ENCODE data around the gene CFAP70. TPM values are rescaled to one million over a fixed set of nuclear protein-coding genes. Genes with fewer than 3 reads are reported as not detected.

Gene CFAP70
- polyA plus RNA-seq, 1 donor from 2014 or later = 5.8 TPM

DNA sequence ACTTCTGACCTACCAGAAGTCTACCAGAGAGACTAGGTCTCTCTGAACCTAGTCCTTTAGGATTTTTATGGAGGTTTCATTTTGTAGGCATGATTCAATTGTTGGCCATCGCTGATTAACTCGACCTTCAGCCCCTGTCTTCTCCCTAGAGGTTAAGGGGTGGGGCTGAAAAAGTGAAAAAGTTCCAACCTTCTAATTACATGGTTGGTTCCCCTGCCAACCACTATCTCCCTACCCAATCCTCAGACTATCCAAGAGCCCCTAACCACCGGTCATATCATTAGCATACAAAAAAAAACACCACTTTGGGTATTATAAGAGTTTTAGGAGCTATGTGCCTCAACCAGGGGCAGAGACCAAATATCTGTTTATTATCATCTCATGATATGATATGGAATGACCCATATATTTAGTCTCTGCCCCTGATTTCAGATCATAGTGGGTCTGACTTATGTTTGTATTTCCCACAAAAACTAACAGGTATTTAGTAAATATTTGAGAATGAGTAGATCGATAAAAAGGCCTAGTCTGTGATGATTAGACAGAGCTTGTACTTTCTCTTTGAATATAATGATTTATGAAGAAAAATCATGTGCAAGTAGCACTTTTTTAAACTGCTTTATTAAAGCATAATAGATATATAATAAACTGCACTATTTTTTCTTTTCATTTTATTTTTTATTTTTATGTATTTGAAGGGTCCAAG lies 147.4 kb downstream of the CFAP70 start:
- Histone ChIP-seq H3K36me3 (ENCODE audit: insufficient read depth, low read length) (no peaks in the 10 kb centered on the region), H3K9me2 (ENCODE audit: insufficient read depth, low read length) (no peaks in the 10 kb centered on the region), H3K4me3 (ENCODE audit: low read length) (no peak overlapping the region), H3K9me3 (ENCODE audit: low read length) (no peaks in the 10 kb centered on the region), H3K4me2 (ENCODE audit: low read length) (no peak overlapping the region), H3K27ac (ENCODE audit: low read length) (no peak overlapping the region), H3K9ac (ENCODE audit: low read length) (no peak overlapping the region), H4K20me1 (ENCODE audit: insufficient read depth) (no peaks in the 10 kb centered on the region), H3K27me3 (ENCODE audit: insufficient read depth, low read depth, low read length) (no peaks in the 10 kb centered on the region), H3F3A (ENCODE audit: insufficient read depth, low read length, poor library complexity, severe bottlenecking) (no peaks in the 10 kb centered on the region), H2AFZ (ENCODE audit: low read depth, low read length) (no peak overlapping the region), H3K79me2 (replicated peaks; ENCODE audit: insufficient read depth, low read length) (peaks cover 3% of the 10 kb centered on the region)
- no peak for TF ChIP-seq EZH2 (IDR thresholded peaks at IDR 0.05; ENCODE audit: borderline replicate concordance, insufficient read depth, low read length, poor library complexity, severe bottlenecking)
- TF ChIP-seq, protein P1, sequence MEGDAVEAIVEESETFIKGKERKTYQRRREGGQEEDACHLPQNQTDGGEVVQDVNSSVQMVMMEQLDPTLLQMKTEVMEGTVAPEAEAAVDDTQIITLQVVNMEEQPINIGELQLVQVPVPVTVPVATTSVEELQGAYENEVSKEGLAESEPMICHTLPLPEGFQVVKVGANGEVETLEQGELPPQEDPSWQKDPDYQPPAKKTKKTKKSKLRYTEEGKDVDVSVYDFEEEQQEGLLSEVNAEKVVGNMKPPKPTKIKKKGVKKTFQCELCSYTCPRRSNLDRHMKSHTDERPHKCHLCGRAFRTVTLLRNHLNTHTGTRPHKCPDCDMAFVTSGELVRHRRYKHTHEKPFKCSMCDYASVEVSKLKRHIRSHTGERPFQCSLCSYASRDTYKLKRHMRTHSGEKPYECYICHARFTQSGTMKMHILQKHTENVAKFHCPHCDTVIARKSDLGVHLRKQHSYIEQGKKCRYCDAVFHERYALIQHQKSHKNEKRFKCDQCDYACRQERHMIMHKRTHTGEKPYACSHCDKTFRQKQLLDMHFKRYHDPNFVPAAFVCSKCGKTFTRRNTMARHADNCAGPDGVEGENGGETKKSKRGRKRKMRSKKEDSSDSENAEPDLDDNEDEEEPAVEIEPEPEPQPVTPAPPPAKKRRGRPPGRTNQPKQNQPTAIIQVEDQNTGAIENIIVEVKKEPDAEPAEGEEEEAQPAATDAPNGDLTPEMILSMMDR (IDR thresholded peaks at IDR 0.05; ENCODE audit: poor library complexity, severe bottlenecking) = no peak
- no peak for TF ChIP-seq SMC3 (conservative IDR thresholded peaks at IDR 0.05; ENCODE audit: poor library complexity)
- TF ChIP-seq MXI1 (conservative IDR thresholded peaks at IDR 0.05; ENCODE audit: poor library complexity, severe bottlenecking) = no peak
- TF ChIP-seq POLR2AphosphoS5 (IDR thresholded peaks at IDR 0.05) = no peak
- TF ChIP-seq, protein P2, sequence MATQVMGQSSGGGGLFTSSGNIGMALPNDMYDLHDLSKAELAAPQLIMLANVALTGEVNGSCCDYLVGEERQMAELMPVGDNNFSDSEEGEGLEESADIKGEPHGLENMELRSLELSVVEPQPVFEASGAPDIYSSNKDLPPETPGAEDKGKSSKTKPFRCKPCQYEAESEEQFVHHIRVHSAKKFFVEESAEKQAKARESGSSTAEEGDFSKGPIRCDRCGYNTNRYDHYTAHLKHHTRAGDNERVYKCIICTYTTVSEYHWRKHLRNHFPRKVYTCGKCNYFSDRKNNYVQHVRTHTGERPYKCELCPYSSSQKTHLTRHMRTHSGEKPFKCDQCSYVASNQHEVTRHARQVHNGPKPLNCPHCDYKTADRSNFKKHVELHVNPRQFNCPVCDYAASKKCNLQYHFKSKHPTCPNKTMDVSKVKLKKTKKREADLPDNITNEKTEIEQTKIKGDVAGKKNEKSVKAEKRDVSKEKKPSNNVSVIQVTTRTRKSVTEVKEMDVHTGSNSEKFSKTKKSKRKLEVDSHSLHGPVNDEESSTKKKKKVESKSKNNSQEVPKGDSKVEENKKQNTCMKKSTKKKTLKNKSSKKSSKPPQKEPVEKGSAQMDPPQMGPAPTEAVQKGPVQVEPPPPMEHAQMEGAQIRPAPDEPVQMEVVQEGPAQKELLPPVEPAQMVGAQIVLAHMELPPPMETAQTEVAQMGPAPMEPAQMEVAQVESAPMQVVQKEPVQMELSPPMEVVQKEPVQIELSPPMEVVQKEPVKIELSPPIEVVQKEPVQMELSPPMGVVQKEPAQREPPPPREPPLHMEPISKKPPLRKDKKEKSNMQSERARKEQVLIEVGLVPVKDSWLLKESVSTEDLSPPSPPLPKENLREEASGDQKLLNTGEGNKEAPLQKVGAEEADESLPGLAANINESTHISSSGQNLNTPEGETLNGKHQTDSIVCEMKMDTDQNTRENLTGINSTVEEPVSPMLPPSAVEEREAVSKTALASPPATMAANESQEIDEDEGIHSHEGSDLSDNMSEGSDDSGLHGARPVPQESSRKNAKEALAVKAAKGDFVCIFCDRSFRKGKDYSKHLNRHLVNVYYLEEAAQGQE (IDR thresholded peaks at IDR 0.05; ENCODE audit: borderline replicate concordance) = no peak

DNA sequence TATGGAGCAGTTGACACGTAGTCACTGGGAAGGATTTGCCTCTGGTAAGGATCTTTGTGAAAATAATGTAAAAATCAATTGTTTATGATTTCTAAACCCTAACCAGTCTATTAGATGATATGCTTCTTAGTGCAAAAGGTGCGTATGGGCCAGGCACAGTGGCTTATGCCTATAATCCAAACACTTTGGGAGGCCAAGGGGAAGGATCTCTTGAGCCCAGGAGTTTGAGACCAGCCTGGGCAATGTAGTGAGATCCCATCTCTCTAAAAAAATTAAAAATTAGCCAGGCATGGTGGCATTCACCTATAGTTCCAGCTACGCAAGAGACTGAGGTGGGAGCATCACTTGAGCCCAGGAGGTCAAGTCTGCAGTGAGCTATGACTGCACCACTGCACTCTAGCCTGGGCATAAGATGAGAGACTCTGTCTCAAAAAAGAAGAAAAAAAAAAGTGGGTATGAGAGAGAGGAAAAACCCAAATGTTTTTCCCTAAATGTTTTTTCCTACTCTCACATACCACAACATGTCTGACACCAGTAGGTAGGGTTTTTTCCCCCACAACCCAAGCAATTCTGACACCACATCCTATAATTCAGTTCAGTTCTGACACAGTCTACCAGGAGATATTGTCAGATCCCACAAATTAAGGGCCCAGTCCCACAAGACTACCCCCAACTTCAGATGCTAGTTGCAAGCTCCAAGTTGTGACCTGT lies 148.1 kb downstream of the CFAP70 start:
- Histone ChIP-seq H3K9me2 (ENCODE audit: insufficient read depth, low read length) (no peaks in the 10 kb centered on the region), H3K36me3 (ENCODE audit: insufficient read depth, low read length) (no peaks in the 10 kb centered on the region), H3K4me3 (ENCODE audit: low read length) (no peak overlapping the region), H2AFZ (ENCODE audit: low read depth, low read length) (no peak overlapping the region), H3K27ac (ENCODE audit: low read length) (no peak overlapping the region), H3K4me2 (ENCODE audit: low read length) (no peak overlapping the region), H3K9ac (ENCODE audit: low read length) (no peak overlapping the region), H4K20me1 (ENCODE audit: insufficient read depth) (no peaks in the 10 kb centered on the region), H3F3A (ENCODE audit: insufficient read depth, low read length, poor library complexity, severe bottlenecking) (no peaks in the 10 kb centered on the region), H3K27me3 (ENCODE audit: insufficient read depth, low read depth, low read length) (no peaks in the 10 kb centered on the region), H3K79me2 (replicated peaks; ENCODE audit: insufficient read depth, low read length) (no peaks in the 10 kb centered on the region), H3K9me3 (ENCODE audit: low read length) (no peaks in the 10 kb centered on the region)
- TF ChIP-seq EP300 (conservative IDR thresholded peaks at IDR 0.05; ENCODE audit: poor library complexity, severe bottlenecking) = no peak
- no peak for TF ChIP-seq RAD21 (conservative IDR thresholded peaks at IDR 0.05)
- TF ChIP-seq, protein P1 (IDR thresholded peaks at IDR 0.05; ENCODE audit: poor library complexity, severe bottlenecking) = no peak
- TF ChIP-seq POLR2AphosphoS5 (IDR thresholded peaks at IDR 0.05) = no peak
- no peak for TF ChIP-seq EZH2 (IDR thresholded peaks at IDR 0.05; ENCODE audit: borderline replicate concordance, insufficient read depth, low read length, poor library complexity, severe bottlenecking)
- TF ChIP-seq MXI1 (conservative IDR thresholded peaks at IDR 0.05; ENCODE audit: poor library complexity, severe bottlenecking) = no peak
- TF ChIP-seq, protein P2 (IDR thresholded peaks at IDR 0.05; ENCODE audit: borderline replicate concordance) = no peak
- no peak for TF ChIP-seq TAF1 (IDR thresholded peaks at IDR 0.05; ENCODE audit: low read depth)
- no peak for TF ChIP-seq SMC3 (conservative IDR thresholded peaks at IDR 0.05; ENCODE audit: poor library complexity)

All from neural cell (in vitro differentiated cells).